ENCODE measurements around the gene FITM1.

FITM1 gene

DNA sequence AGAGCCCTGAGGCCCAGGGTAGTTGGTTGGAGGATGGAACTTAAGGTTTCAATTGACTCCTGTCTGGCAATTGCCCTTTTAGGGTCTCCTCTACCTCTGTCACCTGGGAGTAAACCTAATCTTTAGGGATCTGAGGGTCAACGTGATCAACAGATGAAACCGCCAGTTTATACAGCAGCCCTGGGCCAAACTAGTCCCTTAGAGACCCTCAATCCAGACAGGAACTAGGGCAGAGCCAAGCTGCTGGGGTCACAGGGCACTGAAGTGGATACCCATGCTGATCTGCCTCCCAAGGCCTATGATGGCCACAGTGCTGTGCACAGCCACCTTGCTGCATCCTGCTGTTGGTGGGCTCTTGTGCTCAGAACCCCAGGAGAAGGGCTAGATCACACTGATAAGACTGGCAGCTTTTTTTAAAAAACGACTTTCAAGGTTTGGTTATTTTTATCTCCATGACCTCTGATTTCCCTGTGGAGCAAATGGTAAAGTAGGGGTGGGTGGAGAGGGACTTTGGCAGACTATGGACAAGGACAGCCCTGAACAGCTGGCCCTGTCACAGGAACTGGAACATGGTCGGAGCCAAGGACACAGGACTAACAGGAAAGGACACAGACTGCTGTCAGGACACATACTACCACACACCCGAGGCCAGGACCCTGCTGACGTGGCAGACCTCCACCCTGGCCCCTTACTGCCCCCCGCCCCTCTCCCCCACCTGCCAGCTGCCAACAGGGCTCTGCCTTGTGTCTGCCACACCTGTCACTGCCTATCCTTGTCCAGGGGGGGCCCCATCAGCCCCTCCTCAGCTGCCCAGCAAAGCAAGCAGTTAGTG lies 474 bp downstream of the FITM1 start:
- H3K9ac ChIP-seq, result no peak overlapping the region
- no peak for TF ChIP-seq CTCF (IDR thresholded peaks at IDR 0.05)

GRCh38 chr14:24131549-24131966 lies 1.1 kb downstream of the FITM1 start:
- H3K9ac ChIP-seq, result no peak overlapping the region
- no peaks in the 10 kb centered on the region for H3K27me3 ChIP-seq (ENCODE audit: control insufficient read depth, insufficient read depth, low read length)
- no peaks in the 10 kb centered on the region for H3K9me3 ChIP-seq (ENCODE audit: control insufficient read depth, low read length)
- no peak overlapping the region for H2AFZ ChIP-seq
- H3K4me1 ChIP-seq, result no peaks in the 10 kb centered on the region
- TF ChIP-seq CTCF (IDR thresholded peaks at IDR 0.05), result no peak
- no peaks in the 10 kb centered on the region for H3K79me2 ChIP-seq
- H3K36me3 ChIP-seq (ENCODE audit: control insufficient read depth, insufficient read depth, low read length), result no peaks in the 10 kb centered on the region
- no peak overlapping the region for H3K4me2 ChIP-seq (ENCODE audit: low read length)
- peak overlapping the region; percentile 11 for H3K27ac ChIP-seq
- H3K4me3 ChIP-seq (ENCODE audit: low read depth, low read length), result no peak overlapping the region

More for the DNA sequence above, 474 bp downstream of the FITM1 start:
- Histone ChIP-seq H3K36me3 (ENCODE audit: control insufficient read depth, insufficient read depth, low read length) (no peaks in the 10 kb centered on the region), H3K79me2 (no peaks in the 10 kb centered on the region), H3K27me3 (ENCODE audit: control insufficient read depth, insufficient read depth, low read length) (no peaks in the 10 kb centered on the region), H3K4me2 (ENCODE audit: low read length) (no peak overlapping the region), H3K4me1 (no peaks in the 10 kb centered on the region), H3K4me3 (ENCODE audit: low read depth, low read length) (no peak overlapping the region), H3K9me3 (ENCODE audit: control insufficient read depth, low read length) (no peaks in the 10 kb centered on the region), H2AFZ (no peak overlapping the region), H3K27ac (peak overlapping the region; percentile 11)

- H3K27me3 ChIP-seq (ENCODE audit: control insufficient read depth, insufficient read depth, low read length), result no peaks in the 10 kb centered on the region
- no peak overlapping the region for H3K4me3 ChIP-seq (ENCODE audit: low read depth, low read length)
- H3K9ac ChIP-seq, result no peak overlapping the region
- no peak overlapping the region for H3K4me2 ChIP-seq (ENCODE audit: low read length)
- H3K27ac ChIP-seq, result no peak overlapping the region
- H3K36me3 ChIP-seq (ENCODE audit: control insufficient read depth, insufficient read depth, low read length), result no peaks in the 10 kb centered on the region
- no peaks in the 10 kb centered on the region for H3K79me2 ChIP-seq
- no peak overlapping the region for H2AFZ ChIP-seq
- no peaks in the 10 kb centered on the region for H3K9me3 ChIP-seq (ENCODE audit: control insufficient read depth, low read length)
- TF ChIP-seq CTCF (IDR thresholded peaks at IDR 0.05), result no peak
- no peaks in the 10 kb centered on the region for H3K4me1 ChIP-seq
Observed at GRCh38 chr14:24132061-24132685, 1.7 kb downstream of the FITM1 start.

DNA sequence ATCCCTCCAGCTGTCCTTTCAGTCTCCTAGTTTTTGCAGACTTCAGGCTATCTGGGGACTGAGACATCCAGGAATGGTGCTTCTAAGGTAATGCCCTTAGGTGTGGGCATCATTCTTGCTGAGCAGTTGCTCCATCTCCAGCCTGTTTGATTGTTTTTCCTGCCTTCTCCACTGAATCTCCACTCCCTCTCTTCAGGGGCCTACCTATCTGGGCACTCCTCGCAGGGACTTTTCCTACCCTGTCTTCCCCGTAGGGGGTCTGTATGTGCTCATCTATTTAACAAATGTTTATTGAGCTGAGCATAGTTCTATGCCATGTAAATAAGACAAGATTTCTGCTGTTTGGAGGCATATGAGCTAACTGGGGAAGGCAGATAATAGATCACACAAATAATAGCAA lies 2.5 kb downstream of the FITM1 start:
- no peak overlapping the region for H3K9ac ChIP-seq
- H2AFZ ChIP-seq, result no peak overlapping the region
- no peaks in the 10 kb centered on the region for H3K27me3 ChIP-seq (ENCODE audit: control insufficient read depth, insufficient read depth, low read length)
- H3K36me3 ChIP-seq (ENCODE audit: control insufficient read depth, insufficient read depth, low read length), result no peaks in the 10 kb centered on the region
- H3K79me2 ChIP-seq, result no peaks in the 10 kb centered on the region
- no peak overlapping the region for H3K27ac ChIP-seq
- no peak overlapping the region for H3K4me3 ChIP-seq (ENCODE audit: low read depth, low read length)
- no peak for TF ChIP-seq CTCF (IDR thresholded peaks at IDR 0.05)
- no peaks in the 10 kb centered on the region for H3K9me3 ChIP-seq (ENCODE audit: control insufficient read depth, low read length)
- H3K4me2 ChIP-seq (ENCODE audit: low read length), result no peak overlapping the region
- peaks cover 4% of the 10 kb centered on the region for H3K4me1 ChIP-seq
